Brain microvascular endothelial cell (primary cell): ENCODE measurements around the gene ZW10.
"Not testable (repeated sequence)": the region's sequence is repeated elsewhere in the genome, so short reads cannot be mapped to it uniquely, and the experiment has no call there.

Experiments used
- DNase-seq: peaks from one replicate; pipeline ENCODE4 v3.0.0-alpha.2; 2020
- H3K27ac ChIP-seq: fragments of 250-450 bp; sonication (Bioruptor Pico); 2 replicates; pipeline ENCODE4 v1.5.1; 2020; ENCODE audit warnings: mild to moderate bottlenecking, moderate library complexity
- H3K27me3 ChIP-seq: fragments of 250-450 bp; sonication (Bioruptor Pico); replicated peaks from 2 replicates; pipeline ENCODE4 v1.5.1; 2020; ENCODE audit warnings: mild to moderate bottlenecking
- H3K36me3 ChIP-seq: fragments of 250-450 bp; sonication (Bioruptor Pico); replicated peaks from 2 replicates; pipeline ENCODE4 v1.5.1; 2020; ENCODE audit warnings: mild to moderate bottlenecking
- H3K4me3 ChIP-seq: 2 replicates; pipeline ENCODE4 v1.5.1; 2011; ENCODE audit warnings: low read depth, mild to moderate bottlenecking, control low read depth, low read length, moderate library complexity
- in situ Hi-C: cut with HindIII; loops from 2 replicates; pipeline ENCODE4 v1.10.0; 2017; ENCODE audit warnings: low sequenced_read_pairs, low pct_ligation_motif_present
- TF ChIP-seq, protein P1 (sequence below): IDR thresholded peaks from 2 replicates; pipeline ENCODE4 v1.5.1; 2011; ENCODE audit warnings: low read depth, mild to moderate bottlenecking, moderate library complexity, low read length, control low read depth, inconsistent platforms; ENCODE audit errors: missing control alignments

The ZW10 gene

DNA sequence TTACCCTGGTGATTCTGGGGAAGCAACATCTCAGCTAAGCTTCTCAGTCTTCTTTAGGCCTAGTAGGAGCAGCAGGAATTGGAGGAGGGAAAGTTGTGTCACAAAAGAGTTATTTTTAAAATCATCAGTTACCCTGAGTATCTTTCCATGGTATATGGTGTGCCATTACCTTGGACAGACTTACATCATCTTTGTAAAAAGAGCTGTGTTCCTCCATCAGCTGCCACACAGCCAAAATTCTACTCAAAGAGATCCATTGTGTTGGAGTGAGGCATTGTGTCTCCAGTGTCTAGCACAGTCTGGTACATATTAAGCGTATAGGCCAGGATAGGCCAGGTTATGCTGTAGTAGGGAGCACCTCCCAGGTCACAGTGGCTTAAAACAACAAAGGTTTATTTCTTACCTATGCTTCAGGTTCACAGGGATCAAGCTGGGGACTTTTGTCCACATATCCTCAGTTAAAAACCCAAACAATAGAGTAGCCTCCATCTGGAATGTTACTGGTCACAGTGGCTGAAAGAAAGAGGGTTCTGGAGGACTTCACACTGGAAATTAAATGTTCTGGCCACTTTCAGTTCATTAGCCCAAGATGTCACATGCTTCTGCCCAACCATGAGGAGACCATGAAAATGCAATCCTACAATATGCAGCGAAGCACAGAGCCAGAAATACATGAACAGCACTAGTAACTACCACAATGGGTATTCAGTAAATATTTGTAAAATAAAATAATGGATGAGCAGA, 57.4 kb downstream of the ZW10 start:
- in situ Hi-C loops, result no loop called here
- Histone ChIP-seq H3K27ac (no peak overlapping the region), H3K36me3 (no peaks in the 10 kb centered on the region), H3K4me3 (no peak overlapping the region), H3K27me3 (no peaks in the 10 kb centered on the region)
- no peak for DNase-seq
- TF ChIP-seq, protein P1, sequence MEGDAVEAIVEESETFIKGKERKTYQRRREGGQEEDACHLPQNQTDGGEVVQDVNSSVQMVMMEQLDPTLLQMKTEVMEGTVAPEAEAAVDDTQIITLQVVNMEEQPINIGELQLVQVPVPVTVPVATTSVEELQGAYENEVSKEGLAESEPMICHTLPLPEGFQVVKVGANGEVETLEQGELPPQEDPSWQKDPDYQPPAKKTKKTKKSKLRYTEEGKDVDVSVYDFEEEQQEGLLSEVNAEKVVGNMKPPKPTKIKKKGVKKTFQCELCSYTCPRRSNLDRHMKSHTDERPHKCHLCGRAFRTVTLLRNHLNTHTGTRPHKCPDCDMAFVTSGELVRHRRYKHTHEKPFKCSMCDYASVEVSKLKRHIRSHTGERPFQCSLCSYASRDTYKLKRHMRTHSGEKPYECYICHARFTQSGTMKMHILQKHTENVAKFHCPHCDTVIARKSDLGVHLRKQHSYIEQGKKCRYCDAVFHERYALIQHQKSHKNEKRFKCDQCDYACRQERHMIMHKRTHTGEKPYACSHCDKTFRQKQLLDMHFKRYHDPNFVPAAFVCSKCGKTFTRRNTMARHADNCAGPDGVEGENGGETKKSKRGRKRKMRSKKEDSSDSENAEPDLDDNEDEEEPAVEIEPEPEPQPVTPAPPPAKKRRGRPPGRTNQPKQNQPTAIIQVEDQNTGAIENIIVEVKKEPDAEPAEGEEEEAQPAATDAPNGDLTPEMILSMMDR, result no peak

DNA sequence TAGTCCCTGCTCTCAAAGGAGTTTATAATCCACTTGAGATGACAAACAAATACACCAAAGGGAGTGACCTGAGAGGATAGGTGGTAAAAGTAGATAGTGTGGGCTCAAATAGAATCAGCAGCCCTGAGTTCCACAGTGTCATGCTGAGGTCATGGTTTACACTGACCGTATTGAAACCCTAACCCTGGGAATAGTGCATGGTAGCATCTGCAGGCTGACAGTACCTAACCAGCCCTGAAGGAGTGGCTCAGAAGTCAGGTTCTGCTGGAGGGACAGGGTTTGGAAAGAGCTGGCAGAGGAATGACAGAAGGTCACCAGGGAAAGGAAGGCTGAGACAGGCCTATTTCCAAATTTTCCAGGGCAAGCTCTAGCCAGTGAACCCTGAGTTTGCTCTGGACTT, 58.2 kb downstream of the ZW10 start:
- no peak overlapping the region for H3K4me3 ChIP-seq
- H3K27ac ChIP-seq, result no peak overlapping the region
- no peak for DNase-seq
- TF ChIP-seq, protein P1, result no peak
- no peaks in the 10 kb centered on the region for H3K27me3 ChIP-seq
- in situ Hi-C loops, result no loop called here
- no peaks in the 10 kb centered on the region for H3K36me3 ChIP-seq

DNA sequence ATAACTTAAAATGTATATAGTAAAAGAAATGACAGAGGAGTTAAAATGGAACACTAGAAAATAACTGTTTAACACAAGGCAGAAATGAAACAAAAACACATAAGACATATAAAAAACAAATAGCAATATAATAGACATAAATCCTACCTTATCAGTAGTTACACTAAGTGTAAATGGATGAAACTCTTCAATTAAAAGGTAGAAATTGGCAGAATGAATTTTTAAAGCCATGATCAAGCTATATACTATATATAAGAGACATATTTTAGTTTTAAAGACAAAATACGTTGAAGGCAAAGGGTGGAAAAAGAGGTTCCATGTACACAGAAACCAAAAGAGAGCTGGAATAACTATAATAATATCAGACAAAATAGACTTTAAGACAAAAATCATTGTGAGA, 62.5 kb downstream of the ZW10 start:
- no peak overlapping the region for H3K27ac ChIP-seq
- H3K36me3 ChIP-seq, result no peaks in the 10 kb centered on the region
- no peak overlapping the region for H3K4me3 ChIP-seq
- in situ Hi-C loops, result no loop called here
- H3K27me3 ChIP-seq, result no peaks in the 10 kb centered on the region
- DNase-seq, result no peak
- TF ChIP-seq, protein P1, result no peak

DNA sequence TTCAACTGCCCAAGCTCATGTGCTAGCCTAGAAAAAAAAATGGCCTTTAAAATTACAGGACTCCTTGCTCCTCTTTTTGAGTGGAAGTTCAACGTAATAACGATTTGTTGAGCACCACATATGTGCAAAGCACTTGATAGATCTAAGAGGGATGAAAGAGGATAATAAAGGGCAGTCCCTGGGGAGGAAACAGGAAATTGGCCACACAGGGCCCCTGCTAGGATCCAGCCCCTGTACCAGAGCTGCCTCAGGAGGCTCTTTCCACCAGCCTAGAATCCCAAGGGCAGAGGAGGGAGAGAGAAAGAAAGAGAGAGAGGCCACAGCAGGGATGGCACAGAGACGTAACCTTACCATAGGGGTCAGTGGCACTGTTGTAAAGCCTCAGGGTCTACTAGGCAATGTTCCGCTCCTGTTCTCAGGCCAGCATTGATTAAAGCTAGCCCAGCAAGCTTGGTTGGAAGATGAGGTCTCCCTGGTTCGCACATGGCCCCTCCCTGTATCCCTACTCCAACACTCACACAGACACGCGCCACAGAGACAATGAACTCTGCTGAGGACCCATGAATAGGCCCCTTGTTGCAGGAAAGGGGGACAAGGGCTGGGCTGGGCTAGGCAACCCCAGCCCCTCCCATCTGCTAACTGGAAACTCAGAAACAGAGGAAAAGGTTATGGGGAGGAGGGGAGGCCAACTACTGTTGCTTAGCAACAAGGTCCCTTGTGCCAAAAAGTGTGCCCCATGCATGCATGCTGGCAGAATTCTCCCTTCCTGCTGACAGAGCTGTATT, 67.4 kb downstream of the ZW10 start, which contains the start of gene TMPRSS5:
TMPRSS5 (minus strand) TSS at position 438 of the 785 bp plus-strand sequence; CDS start at position 354, 84 bp downstream.
- no peaks in the 10 kb centered on the region for H3K36me3 ChIP-seq
- H3K4me3 ChIP-seq, result no peak within 1 kb of the TSS
- DNase-seq, result no peak
- no peaks in the 10 kb centered on the region for H3K27me3 ChIP-seq
- H3K27ac ChIP-seq, result no peak within 1 kb of the TSS
- TF ChIP-seq, protein P1, result no peak
- in situ Hi-C loops, result no loop called here

DNA sequence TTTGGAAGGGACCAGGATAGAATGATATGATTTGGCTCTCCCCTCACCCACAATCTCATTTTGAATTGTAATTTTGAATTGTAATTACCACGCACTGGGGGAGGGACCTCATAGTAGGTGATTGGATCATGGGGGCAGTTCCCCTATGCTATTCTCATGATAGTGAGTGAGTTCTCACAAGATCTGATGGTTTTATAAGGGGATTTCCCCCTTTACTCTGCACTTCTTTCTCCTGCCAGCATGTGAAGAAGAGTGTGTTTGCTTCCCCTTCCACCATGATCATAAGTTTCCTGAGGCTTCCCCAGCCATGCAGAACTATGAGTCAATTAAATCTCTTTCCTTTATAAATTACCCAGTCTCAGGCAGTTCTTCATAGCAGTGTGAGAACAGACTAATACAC, 69.9 kb downstream of the ZW10 start:
- in situ Hi-C loops, H3K27ac ChIP-seq, DNase-seq, H3K27me3 ChIP-seq, H3K4me3 ChIP-seq, H3K36me3 ChIP-seq: not testable (repeated sequence)

DNA sequence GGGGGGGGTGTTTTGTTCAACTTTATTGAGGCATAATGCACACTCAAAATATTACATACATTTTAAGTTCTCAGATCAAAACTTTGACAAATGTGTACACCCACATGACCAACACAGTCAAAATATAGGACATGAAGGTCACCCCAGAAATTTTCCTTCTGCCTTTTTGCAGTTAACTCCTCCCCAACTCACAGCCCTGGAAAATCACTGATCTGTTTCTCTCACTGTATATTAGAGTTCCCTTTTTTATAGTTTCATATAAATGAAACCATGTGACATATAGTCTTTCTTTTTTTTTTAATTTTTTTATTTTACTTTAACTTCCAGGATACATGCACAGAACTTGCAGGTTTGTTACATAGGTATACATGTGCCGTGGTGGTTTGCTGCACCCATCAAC, 72.0 kb downstream of the ZW10 start:
- no peak overlapping the region for H3K4me3 ChIP-seq
- H3K27ac ChIP-seq, result no peak overlapping the region
- H3K27me3 ChIP-seq, result no peaks in the 10 kb centered on the region
- in situ Hi-C loops, result no loop called here
- TF ChIP-seq, protein P1, result no peak
- H3K36me3 ChIP-seq, result no peaks in the 10 kb centered on the region
- no peak for DNase-seq
